OCI-M1 (cell line): Measurements from ENCODE around the gene SLC4A2.

Experiments used
- DNase-seq: peaks from one replicate; lab custom pipeline; 2025; lab: John Stamatoyannopoulos, UW

Gene SLC4A2

GRCh38 chr7:151081170-151082101, 22.0 kb downstream of the SLC4A2 start:
- peak; percentile 1 for DNase-seq

- DNase-seq = no peak
Measured at GRCh38 chr7:151082141-151083070, 23.0 kb downstream of the SLC4A2 start.

GRCh38 chr7:151083071-151083823, 23.9 kb downstream of the SLC4A2 start, which contains the start of gene TMUB1:
TMUB1 (minus strand) TSS chr7:151083493; CDS start chr7:151082563, 930 bp downstream.
- DNase-seq = peak; percentile 49

- DNase-seq = no peak
Measured at GRCh38 chr7:151083824-151084160, 24.4 kb downstream of the SLC4A2 start.

- no peak for DNase-seq
Measured at GRCh38 chr7:151085329-151085690, 25.9 kb downstream of the SLC4A2 start.

- peak; percentile 74 for DNase-seq
Measured at GRCh38 chr7:151085691-151086620, 26.6 kb downstream of the SLC4A2 start, which contains the start of gene AGAP3. AGAP3 (plus strand) TSS chr7:151086475; CDS start chr7:151086742, 267 bp downstream.

GRCh38 chr7:151086802-151087244, 27.4 kb downstream of the SLC4A2 start:
- DNase-seq = peak; percentile 54

GRCh38 chr7:151087245-151088018, 28.0 kb downstream of the SLC4A2 start:
- peak; percentile 65 for DNase-seq

- DNase-seq = no peak
Measured at GRCh38 chr7:151088019-151088855, 28.8 kb downstream of the SLC4A2 start.

GRCh38 chr7:151088856-151089699, 29.7 kb downstream of the SLC4A2 start:
- DNase-seq = no peak

GRCh38 chr7:151089893-151090730, 30.7 kb downstream of the SLC4A2 start:
- no peak for DNase-seq

- DNase-seq = no peak
Measured at GRCh38 chr7:151091003-151091402, 31.6 kb downstream of the SLC4A2 start.

GRCh38 chr7:151091431-151091830, 32.0 kb downstream of the SLC4A2 start:
- peak; percentile 12 for DNase-seq

GRCh38 chr7:151091988-151092387, 32.6 kb downstream of the SLC4A2 start:
- DNase-seq = no peak

- no peak for DNase-seq
Measured at GRCh38 chr7:151093748-151094147, 34.4 kb downstream of the SLC4A2 start.

GRCh38 chr7:151094675-151095074, 35.3 kb downstream of the SLC4A2 start:
- no peak for DNase-seq
